RWPE2 (cell line): Measurements from ENCODE around the gene REXO1.

Experiments used
- ATAC-seq: fragments of 200-7000 bp; cut with Tn5 transposase; 3 replicates; pipeline ENCODE4 v1.9.1; 2021; ENCODE audit warnings: low read depth
- DNase-seq: peaks from one replicate; pipeline ENCODE4 v3.0.0-alpha.2; 2020; ENCODE audit warnings: low spot score
- H3K27ac ChIP-seq: fragments of 450-650 bp; 2 replicates; pipeline ENCODE4 v1.5.1; 2017; ENCODE audit warnings: mild to moderate bottlenecking; ENCODE audit not compliant: poor library complexity, severe bottlenecking
- H3K27me3 ChIP-seq: fragments of 250-450 bp; sonication (Bioruptor Pico); 2 replicates; pipeline ENCODE4 v1.5.1; 2021; ENCODE audit warnings: mild to moderate bottlenecking, moderate library complexity; ENCODE audit not compliant: insufficient read depth, poor library complexity, severe bottlenecking
- H3K36me3 ChIP-seq: fragments of 250-450 bp; sonication (Bioruptor Pico); 2 replicates; pipeline ENCODE4 v1.5.1; 2020; ENCODE audit warnings: low read depth, mild to moderate bottlenecking, moderate library complexity
- H3K4me1 ChIP-seq: fragments of 250-450 bp; sonication (Bioruptor Pico); 2 replicates; pipeline ENCODE4 v1.5.1; 2021; ENCODE audit warnings: mild to moderate bottlenecking, moderate library complexity; ENCODE audit not compliant: insufficient read depth, poor library complexity, severe bottlenecking
- H3K4me3 ChIP-seq: fragments of 250-450 bp; sonication (Bioruptor Pico); 2 replicates; pipeline ENCODE4 v1.5.1; 2021; ENCODE audit warnings: mild to moderate bottlenecking, moderate library complexity; ENCODE audit not compliant: severe bottlenecking
- H3K9me3 ChIP-seq: fragments of 250-450 bp; sonication (Bioruptor Pico); 2 replicates; pipeline ENCODE4 v1.5.1; 2021; ENCODE audit warnings: mild to moderate bottlenecking, moderate library complexity; ENCODE audit not compliant: severe bottlenecking
- TF ChIP-seq, protein P1 (sequence below): fragments of 450-650 bp; IDR thresholded peaks from one replicate; pipeline ENCODE4 v1.5.1; 2017; ENCODE audit warnings: mild to moderate bottlenecking, moderate library complexity; ENCODE audit not compliant: poor library complexity, severe bottlenecking

REXO1 gene

GRCh38 chr19:1837222-1837565 lies 11.1 kb downstream of the REXO1 start:
- DNase-seq (no peak), ATAC-seq (no peak)
- Histone ChIP-seq H3K9me3 (no peaks in the 10 kb centered on the region), H3K27ac (no peak overlapping the region), H3K36me3 (peaks cover 5% of the 10 kb centered on the region; the same call in 1 of the 2 replicates), H3K4me3 (no peak overlapping the region), H3K4me1 (no peaks in the 10 kb centered on the region), H3K27me3 (no peaks in the 10 kb centered on the region)
- TF ChIP-seq, protein P1, sequence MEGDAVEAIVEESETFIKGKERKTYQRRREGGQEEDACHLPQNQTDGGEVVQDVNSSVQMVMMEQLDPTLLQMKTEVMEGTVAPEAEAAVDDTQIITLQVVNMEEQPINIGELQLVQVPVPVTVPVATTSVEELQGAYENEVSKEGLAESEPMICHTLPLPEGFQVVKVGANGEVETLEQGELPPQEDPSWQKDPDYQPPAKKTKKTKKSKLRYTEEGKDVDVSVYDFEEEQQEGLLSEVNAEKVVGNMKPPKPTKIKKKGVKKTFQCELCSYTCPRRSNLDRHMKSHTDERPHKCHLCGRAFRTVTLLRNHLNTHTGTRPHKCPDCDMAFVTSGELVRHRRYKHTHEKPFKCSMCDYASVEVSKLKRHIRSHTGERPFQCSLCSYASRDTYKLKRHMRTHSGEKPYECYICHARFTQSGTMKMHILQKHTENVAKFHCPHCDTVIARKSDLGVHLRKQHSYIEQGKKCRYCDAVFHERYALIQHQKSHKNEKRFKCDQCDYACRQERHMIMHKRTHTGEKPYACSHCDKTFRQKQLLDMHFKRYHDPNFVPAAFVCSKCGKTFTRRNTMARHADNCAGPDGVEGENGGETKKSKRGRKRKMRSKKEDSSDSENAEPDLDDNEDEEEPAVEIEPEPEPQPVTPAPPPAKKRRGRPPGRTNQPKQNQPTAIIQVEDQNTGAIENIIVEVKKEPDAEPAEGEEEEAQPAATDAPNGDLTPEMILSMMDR = no peak

GRCh38 chr19:1836458-1837221 lies 11.6 kb downstream of the REXO1 start:
- ATAC-seq (no peak), DNase-seq (no peak)
- Histone ChIP-seq H3K36me3 (peaks cover 5% of the 10 kb centered on the region; the same call in 1 of the 2 replicates), H3K4me1 (no peaks in the 10 kb centered on the region), H3K4me3 (no peak overlapping the region), H3K9me3 (no peaks in the 10 kb centered on the region), H3K27me3 (no peaks in the 10 kb centered on the region), H3K27ac (no peak overlapping the region)
- TF ChIP-seq, protein P1 = no peak

GRCh38 chr19:1833540-1833939 lies 14.7 kb downstream of the REXO1 start:
- TF ChIP-seq, protein P1 = no peak
- Histone ChIP-seq H3K9me3 (no peaks in the 10 kb centered on the region), H3K36me3 (peaks cover 12% of the 10 kb centered on the region), H3K27ac (no peak overlapping the region), H3K4me3 (no peak overlapping the region), H3K27me3 (no peaks in the 10 kb centered on the region), H3K4me1 (no peaks in the 10 kb centered on the region)
- DNase-seq = no peak
- ATAC-seq = no peak

DNA sequence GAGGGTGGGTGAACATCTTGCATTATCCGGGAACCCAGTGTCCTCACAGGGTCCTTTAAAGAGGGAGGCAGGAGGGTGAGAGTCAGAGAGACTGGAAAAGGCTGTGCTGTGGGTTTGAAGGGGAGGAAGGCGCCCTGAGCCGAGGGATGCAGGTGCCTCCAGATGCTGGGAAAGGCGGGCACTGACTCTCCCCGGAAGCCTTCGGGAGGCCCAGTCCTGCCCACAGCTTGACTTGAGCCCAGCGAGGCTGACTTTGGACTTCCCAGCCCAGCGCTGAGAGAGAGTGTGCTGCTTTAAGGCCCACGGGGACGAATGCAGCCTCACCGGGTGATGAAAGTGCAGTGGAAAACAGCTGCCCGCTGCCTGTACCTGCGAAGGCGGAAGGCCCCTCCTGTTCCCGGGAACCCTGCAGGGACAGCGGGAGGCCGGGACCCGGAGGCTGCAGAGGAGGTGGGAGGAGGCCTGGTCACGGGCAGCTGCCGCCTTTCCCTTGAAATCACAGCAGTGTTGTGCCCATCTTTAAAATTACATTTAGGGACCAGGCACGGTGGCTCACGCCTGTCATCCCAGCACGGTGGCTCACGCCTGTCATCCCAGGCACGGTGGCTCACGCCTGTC lies 16.1 kb downstream of the REXO1 start:
- H3K9me3 ChIP-seq = no peaks in the 10 kb centered on the region
- ATAC-seq = no peak
- no peaks in the 10 kb centered on the region for H3K4me1 ChIP-seq
- H3K27ac ChIP-seq = no peak overlapping the region
- peaks cover 6% of the 10 kb centered on the region for H3K36me3 ChIP-seq
- DNase-seq = no peak
- no peaks in the 10 kb centered on the region for H3K27me3 ChIP-seq
- no peak overlapping the region for H3K4me3 ChIP-seq
- TF ChIP-seq, protein P1 = no peak

GRCh38 chr19:1830978-1831377 lies 17.3 kb downstream of the REXO1 start:
- Histone ChIP-seq H3K4me3 (no peak overlapping the region), H3K27me3 (no peaks in the 10 kb centered on the region), H3K4me1 (no peaks in the 10 kb centered on the region), H3K27ac (no peak overlapping the region), H3K9me3 (no peaks in the 10 kb centered on the region), H3K36me3 (peaks cover 7% of the 10 kb centered on the region)
- ATAC-seq (no peak), DNase-seq (no peak)
- TF ChIP-seq, protein P1 = no peak
